Uterus (tissue), 4 donors: Measurements from ENCODE around the gene CTNND2. TPM values are rescaled to one million over a fixed set of nuclear protein-coding genes. Genes with fewer than 3 reads are reported as not detected.

Experiments used
- DNase-seq, 2 donors: peaks; one replicate each; pipeline ENCODE4 v3.0.0-alpha.2; 2019 to 2020
- H3K27ac ChIP-seq, 2 donors: fragments of 200-600 bp; sonication (generic); 1 replicate in 1 of 2; 2 replicates in 1 of 2; pipeline ENCODE4 v1.5.1; 2016 to 2018
- H3K27me3 ChIP-seq, 2 donors: fragments of 200-600 bp; sonication (generic); one replicate each; pipeline ENCODE4 v1.5.1; 2018 to 2019; ENCODE audit warnings: control low read depth in 1 of 2
- H3K36me3 ChIP-seq, 2 donors: fragments of 200-600 bp; sonication (generic); one replicate each; pipeline ENCODE4 v1.5.1; 2019; ENCODE audit warnings: control low read depth in 1 of 2
- H3K4me1 ChIP-seq, 2 donors: fragments of 200-600 bp; sonication (generic); one replicate each; pipeline ENCODE4 v1.5.1; 2018 to 2019; ENCODE audit warnings: control low read depth in 1 of 2
- H3K4me3 ChIP-seq, 2 donors: fragments of 200-600 bp; sonication (generic); 1 replicate in 1 of 2; 2 replicates in 1 of 2; pipeline ENCODE4 v1.5.1; 2018 to 2019; ENCODE audit warnings: mild to moderate bottlenecking in 1 of 2
- H3K9me3 ChIP-seq, 2 donors: fragments of 200-600 bp; sonication (generic); one replicate each; pipeline ENCODE4 v1.5.1; 2019; ENCODE audit warnings: control low read depth in 1 of 2
- POLR2A ChIP-seq, 2 donors: fragments of 450-650 bp; IDR thresholded peaks; one replicate each; pipeline ENCODE4 v1.6.1; 2016; ENCODE audit warnings: antibody characterized with exemption in 2 of 2, mild to moderate bottlenecking in 1 of 2, moderate library complexity in 1 of 2
- intact Hi-C: fragments of 100-400 bp; cut with DNase I; formaldehyde crosslinking; loops from one replicate; pipeline ENCODE4 v1.15.1; 2023; ENCODE audit warnings: low total_unique reads
- total RNA-seq, 4 donors: library from RNA; depleted of rRNA in 3 of 4; stranded (reverse); fragments of >200 nt in 3 of 4; gene quantifications; one replicate each; pipeline versions ENCODE4 v1.1.0 to v1.2.4, GENCODE V29; 2014 to 2023
- TF ChIP-seq, protein P1 (sequence below), 4 experiments: fragments of 200-600 bp in 2 of 4; fragments of 450-650 bp in 2 of 4; sonication (generic) in 2 of 4; IDR thresholded peaks; one replicate each; pipeline ENCODE4 v1.5.1; 2016 to 2019; ENCODE audit warnings: antibody characterized with exemption in 4 of 4, mild to moderate bottlenecking in 2 of 4, moderate library complexity in 1 of 4
- donor health status: DM: yes; HTN: yes; CAD: no.

The CTNND2 gene
- total RNA-seq, 4 donors from 2014 or later: 0.49 to 1.2 TPM; not detected in 2

- Histone ChIP-seq H3K4me1 (no peaks in the 10 kb centered on the region), H3K36me3 (no peaks in the 10 kb centered on the region), H3K9me3 (no peaks in the 10 kb centered on the region), H3K27me3 (no peaks in the 10 kb centered on the region), H3K4me3 (no peak overlapping the region), H3K27ac (no peak overlapping the region)
- DNase-seq: no peak
- intact Hi-C loops: no loop called here
- no peak for TF ChIP-seq POLR2A (IDR thresholded peaks at IDR 0.05)
- TF ChIP-seq, protein P1, sequence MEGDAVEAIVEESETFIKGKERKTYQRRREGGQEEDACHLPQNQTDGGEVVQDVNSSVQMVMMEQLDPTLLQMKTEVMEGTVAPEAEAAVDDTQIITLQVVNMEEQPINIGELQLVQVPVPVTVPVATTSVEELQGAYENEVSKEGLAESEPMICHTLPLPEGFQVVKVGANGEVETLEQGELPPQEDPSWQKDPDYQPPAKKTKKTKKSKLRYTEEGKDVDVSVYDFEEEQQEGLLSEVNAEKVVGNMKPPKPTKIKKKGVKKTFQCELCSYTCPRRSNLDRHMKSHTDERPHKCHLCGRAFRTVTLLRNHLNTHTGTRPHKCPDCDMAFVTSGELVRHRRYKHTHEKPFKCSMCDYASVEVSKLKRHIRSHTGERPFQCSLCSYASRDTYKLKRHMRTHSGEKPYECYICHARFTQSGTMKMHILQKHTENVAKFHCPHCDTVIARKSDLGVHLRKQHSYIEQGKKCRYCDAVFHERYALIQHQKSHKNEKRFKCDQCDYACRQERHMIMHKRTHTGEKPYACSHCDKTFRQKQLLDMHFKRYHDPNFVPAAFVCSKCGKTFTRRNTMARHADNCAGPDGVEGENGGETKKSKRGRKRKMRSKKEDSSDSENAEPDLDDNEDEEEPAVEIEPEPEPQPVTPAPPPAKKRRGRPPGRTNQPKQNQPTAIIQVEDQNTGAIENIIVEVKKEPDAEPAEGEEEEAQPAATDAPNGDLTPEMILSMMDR (IDR thresholded peaks at IDR 0.05): no peak
Observed at GRCh38 chr5:11411621-11412020, 492.6 kb downstream of the CTNND2 start.

DNA sequence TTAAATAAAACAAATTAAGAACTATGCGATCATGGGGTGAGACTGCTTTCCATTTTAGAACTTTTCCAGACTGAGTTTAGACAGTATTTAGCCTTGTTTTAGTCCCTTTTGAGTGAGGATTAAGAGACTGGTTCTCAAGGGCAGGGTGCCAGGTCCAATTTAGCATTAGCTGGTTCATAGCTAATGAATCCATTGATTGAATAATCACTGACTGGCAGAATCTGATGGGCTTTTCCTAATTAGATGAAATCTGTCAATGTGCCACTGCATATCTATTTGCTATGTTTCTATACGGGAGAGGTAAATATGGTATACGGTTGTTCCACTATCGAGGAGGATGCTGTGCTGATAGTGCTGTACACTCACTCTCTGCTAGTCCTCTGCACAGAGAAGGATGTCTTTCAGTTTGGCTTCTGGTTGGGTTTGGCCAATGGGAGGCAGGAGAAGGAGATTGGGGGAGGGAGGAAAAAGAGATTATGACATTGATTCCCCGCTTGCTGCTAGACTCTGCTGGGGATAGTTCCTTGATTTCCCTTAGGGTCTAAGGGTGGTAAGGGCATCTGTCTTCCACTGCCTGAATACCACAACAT is 496.6 kb downstream of the CTNND2 start:
- TF ChIP-seq, protein P1 (IDR thresholded peaks at IDR 0.05): no peak
- TF ChIP-seq POLR2A (IDR thresholded peaks at IDR 0.05): no peak
- Histone ChIP-seq H3K4me1 (no peaks in the 10 kb centered on the region), H3K27ac (no peak overlapping the region), H3K4me3 (no peak overlapping the region), H3K9me3 (no peaks in the 10 kb centered on the region), H3K36me3 (no peaks in the 10 kb centered on the region), H3K27me3 (no peaks in the 10 kb centered on the region)
- intact Hi-C loops: no loop called here
- no peak for DNase-seq

- no peaks in the 10 kb centered on the region for H3K4me1 ChIP-seq
- intact Hi-C loops: no loop called here
Observed at GRCh38 chr5:11400316-11400715, 503.9 kb downstream of the CTNND2 start.

DNA sequence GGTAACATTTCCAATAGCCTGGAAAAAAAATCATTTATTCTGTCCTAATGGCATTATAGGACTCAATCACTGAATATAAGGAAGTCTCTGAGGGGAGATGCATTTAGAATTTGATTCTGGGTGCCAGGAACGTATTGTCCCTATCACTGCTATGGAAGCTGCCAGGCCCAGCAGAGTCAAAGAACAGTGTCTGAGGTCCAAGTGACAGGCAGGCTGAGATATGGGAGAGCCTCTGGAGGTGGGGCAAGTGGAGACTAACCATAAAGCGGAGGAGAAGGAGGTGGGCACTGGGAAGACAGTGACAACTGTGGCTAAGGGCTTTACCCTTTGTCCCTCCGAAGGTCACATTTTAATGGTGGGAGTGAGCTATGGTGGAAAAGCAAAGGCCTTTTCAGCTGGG is 505.5 kb downstream of the CTNND2 start:
- intact Hi-C loops: no loop called here
- Histone ChIP-seq H3K4me1 (no peaks in the 10 kb centered on the region), H3K27ac (no peak overlapping the region), H3K9me3 (no peaks in the 10 kb centered on the region), H3K4me3 (no peak overlapping the region), H3K27me3 (no peaks in the 10 kb centered on the region), H3K36me3 (no peaks in the 10 kb centered on the region)
- no peak for TF ChIP-seq POLR2A (IDR thresholded peaks at IDR 0.05)
- TF ChIP-seq, protein P1 (IDR thresholded peaks at IDR 0.05): no peak
- DNase-seq: no peak

More at GRCh38 chr5:11400316-11400715, 503.9 kb downstream of the CTNND2 start:
- Histone ChIP-seq H3K27ac (no peak overlapping the region), H3K36me3 (no peaks in the 10 kb centered on the region), H3K27me3 (no peaks in the 10 kb centered on the region), H3K9me3 (no peaks in the 10 kb centered on the region), H3K4me3 (no peak overlapping the region)
- no peak for TF ChIP-seq POLR2A (IDR thresholded peaks at IDR 0.05)
- TF ChIP-seq, protein P1 (IDR thresholded peaks at IDR 0.05): no peak
- DNase-seq: no peak

GRCh38 chr5:11397549-11397948 is 506.7 kb downstream of the CTNND2 start:
- H3K27ac ChIP-seq: no peak overlapping the region
- no peak for DNase-seq
- H3K4me1 ChIP-seq: no peaks in the 10 kb centered on the region
- intact Hi-C loops: no loop called here
- TF ChIP-seq POLR2A (IDR thresholded peaks at IDR 0.05): no peak
- TF ChIP-seq, protein P1 (IDR thresholded peaks at IDR 0.05): no peak
- no peaks in the 10 kb centered on the region for H3K36me3 ChIP-seq
- H3K9me3 ChIP-seq: no peaks in the 10 kb centered on the region
- H3K4me3 ChIP-seq: no peak overlapping the region
- H3K27me3 ChIP-seq: no peaks in the 10 kb centered on the region
